ENCODE data around the gene TPGS1.
A peak's percentile ranks its signal among the peaks of the same experiment; 100 is the strongest.
"Not testable (repeated sequence)": the region's sequence is repeated elsewhere in the genome, so short reads cannot be mapped to it uniquely, and the experiment has no call there.

TPGS1 gene

DNA sequence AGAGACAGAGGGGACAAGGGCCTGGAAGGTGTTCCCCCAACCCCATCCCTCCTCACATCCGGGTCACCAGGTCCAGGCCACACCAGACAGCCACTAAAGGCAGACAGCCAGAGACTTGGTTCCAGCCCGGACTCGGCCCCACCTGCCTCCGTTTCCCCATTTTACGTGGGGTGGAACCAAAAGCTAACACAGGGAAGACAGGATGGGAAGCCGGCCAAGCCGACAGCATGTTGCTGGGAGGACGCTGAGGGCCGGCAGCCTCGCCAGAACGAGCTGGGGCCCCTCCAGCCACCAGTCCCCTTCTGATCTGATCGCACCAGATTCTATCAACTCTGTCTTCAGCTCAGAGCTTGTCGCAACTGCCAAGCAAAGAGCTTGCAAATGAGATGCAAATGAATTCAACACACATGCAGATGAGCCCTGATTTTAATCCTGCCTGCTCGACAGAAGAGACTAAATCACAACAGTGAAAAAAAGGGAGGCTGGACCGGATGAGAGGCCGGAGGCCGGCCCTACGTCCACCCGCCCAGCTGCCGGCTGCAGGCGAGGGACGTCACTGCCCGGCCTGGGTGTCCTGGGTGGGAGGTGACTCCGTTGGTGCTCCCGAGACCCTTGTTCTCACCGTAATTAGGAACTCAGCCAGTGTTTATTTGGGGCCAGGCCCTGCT, 28.9 kb upstream of the TPGS1 start:
- DNase-seq, result no peak

DNA sequence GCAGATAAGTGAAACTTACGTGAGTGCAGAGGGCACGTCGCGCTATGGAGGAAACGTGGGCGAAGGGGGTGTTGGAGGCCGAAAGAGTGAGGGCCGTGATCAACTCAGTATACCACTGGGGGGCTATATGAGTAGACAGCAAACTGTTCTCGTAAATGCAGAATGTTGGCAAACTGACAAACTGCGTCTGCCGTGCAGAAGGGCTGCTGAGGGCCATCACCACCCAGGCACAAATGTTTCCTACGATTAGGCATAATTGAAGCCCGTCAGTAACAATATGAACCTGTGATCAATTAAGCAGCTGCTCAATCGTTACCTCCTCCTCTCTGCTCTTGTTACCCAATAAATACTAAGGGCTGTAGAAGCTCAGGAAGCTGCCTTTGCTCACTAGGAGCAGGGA, 28.3 kb upstream of the TPGS1 start:
- DNase-seq, result no peak

DNA sequence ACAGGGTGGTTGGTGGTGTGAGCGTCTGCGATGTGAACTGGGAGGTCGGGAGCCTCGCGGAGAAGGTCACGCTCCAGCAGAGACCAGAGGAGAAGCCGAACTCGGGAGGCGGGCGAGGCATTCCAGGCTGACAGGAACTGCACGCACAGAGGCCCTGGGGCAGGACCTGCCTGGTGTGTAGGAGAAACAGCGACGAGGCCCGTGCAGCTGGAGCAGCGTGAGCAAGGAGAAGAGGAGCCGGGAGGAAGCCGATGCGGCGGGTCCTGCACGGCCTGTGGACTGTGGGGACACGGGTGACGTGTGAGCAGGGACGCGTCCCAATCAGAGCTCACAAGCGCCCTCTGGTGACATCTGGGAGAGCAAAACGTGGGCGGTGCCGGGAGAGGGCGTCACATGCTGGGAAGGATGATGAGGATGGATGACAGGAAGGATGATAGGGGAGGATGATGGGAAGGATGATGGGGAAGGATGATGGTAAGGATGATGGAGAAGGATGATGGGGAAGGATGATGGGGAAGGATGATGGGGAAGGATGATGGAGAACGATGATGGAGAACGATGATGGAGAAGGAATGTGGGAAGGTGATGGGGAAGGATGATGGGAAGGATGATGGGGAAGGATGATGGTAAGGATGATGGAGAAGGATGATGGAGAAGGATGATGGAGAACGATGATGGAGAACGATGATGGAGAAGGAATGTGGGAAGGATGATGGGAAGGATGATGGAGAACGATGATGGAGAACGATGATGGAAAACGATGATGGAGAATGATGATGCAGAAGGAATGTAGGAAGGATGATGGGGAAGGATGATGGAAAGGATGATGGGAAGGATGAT, 27.1 kb upstream of the TPGS1 start:
- no peak for DNase-seq

- DNase-seq, result not testable (repeated sequence)
Measured at GRCh38 chr19:481100-481499, 26.2 kb upstream of the TPGS1 start.

DNA sequence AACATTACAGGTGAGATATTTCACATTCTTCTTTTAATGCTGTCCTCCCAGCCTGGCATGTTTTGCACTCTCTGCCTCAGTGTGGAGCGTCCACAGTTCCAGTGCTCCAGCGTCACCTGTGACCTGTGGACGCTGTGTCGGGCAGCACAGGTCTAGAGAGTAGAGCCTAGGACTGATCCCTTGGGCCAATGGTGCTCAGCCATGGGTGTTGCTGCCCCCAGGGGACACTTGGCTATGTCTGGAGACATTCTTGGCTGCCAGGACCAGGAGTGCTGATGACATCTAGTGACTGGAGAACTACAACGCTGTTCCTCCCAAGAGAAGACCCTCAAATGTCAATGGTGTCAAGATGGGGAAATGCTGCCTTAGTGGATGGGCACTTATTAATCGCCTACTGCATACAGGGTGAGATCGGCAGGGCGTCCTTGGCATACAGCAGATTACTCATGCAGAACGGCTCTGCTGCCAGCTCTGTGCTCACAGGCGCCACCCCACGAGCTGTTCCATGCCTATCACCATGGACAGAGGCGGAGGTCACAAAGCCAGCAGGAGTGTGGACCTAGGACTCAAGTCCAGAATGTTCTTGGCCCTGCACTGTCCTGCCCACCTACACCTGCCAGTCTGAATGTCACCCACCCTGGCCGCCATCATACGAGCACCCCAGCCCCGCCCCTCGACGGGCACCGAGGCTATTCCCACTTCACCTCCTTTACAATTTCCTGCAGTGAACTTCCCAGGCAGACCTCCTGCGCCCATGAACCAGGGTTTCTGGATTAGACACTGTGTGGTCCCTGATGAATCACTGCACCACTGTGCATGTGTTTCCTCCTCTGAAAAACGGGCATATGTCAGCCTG, 24.9 kb upstream of the TPGS1 start:
- no peak for DNase-seq

- no peak for DNase-seq
Measured at GRCh38 chr19:483332-484072, 23.8 kb upstream of the TPGS1 start.

DNA sequence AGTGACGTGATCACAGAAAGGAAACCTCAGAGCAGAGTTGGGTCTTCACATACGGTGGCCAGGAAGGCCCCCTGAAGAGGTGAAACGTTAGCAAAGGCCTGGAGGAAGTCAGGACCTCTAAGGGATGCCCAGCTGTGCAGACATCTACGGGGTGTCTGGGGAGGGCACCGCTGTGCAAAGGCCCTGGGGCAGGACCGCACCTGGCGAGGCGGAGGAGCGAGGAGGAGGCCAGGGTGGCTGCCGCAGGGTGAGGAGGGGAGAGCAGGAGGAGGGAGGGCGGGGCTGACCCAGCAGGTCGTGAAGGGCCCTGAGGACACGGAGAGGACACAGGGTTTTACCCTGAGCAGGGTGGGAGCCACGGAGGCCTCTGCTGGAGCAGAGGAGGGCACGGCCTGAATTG, 22.8 kb upstream of the TPGS1 start:
- no peak for DNase-seq

DNA sequence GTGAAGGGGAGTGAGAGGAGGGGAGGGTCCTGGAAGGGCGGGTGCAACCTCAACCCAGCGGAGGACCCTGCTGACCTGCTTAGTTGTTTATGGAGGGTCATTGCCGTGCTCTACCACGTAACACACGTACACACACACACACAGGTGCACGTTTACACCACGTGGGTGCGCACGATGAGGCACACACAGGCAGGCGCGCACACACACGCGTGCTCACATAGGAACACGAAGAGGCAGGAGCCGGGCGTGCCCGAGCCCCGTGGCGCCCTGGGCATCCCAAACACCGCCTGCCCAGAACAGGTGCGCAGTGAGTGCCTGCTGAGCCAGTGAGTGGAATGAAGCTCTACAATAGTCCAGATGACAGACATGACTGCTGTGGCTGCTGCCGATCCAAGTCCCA, 22.2 kb upstream of the TPGS1 start:
- peak; percentile 59 for DNase-seq

DNA sequence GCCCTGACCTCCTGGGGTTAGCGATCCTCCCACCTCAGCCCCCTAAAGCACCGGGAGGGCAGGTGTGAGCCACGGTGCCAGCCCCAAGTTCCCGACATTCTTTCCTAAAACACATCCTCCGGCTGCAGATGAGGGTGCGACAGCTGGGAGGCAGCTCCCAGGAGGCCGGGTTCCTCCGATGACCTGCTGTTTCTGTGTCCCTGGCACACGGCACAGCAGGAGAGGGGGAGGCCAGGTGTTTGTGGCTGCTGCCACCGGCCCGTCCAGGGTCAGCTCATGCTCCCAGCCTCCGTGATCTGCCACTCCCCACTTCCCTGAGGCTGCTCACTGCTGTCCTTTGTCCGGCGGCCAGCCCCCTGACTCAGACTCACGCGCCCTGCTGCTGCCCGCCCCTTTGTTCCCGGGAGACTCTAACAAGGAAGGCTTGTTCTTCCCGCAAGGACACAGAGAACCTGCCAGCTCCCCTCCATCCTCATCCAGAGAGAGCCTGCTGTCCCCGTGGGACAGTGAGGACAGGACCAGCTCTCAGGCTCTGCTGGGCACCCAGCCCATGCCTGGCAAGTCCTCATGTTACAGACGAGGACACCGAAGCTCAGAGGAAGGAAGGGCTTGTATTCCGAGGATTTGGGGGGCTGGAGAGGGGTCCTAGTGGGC, 21.6 kb upstream of the TPGS1 start:
- peak; percentile 64 for DNase-seq

DNA sequence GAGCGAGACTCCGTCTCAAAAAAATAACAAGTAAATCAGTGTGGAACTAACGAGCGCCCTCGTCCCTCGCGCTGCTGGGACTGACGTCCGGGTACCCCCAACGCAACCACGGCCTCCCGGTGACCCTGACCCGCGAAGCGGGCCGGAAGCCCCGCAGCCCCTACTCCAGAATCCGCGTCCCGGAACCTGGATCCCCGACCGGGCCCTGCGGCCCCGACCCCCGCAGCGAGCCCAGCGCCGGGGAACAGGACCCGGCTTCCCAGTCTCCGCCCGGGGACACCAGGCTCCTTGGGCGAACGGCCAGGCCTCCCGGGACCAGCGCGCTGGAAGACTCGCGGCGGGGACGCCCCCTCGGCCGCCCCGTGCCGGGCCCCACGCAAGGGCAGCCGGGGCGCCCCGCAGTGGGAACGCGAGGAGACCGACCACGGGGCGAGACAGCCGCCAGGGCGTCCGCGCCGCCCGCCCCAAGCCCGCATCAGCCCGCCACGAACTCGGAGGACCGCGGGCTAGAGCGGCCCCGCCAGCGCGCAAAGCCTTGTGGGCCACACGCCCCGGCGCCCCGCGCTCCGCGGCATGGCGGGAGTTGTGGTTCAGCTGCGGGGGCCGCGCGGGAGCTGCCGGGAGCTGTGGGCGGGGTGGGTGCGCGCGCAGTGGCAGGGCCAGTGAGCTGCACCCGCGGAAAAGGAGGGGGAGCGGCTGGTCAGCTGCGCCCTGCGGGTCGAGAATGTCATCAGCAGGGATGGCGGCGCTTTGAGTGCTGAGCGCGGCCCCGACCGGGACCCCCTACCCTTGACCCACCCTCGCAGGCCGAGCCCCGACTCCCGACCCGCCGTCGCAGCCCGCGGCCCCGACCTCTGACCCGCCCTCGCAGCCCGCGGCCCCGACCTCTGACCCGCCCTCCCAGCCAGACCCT, 18.5 kb upstream of the TPGS1 start:
- peak; percentile 89 for DNase-seq

GRCh38 chr19:489418-490196, 17.7 kb upstream of the TPGS1 start:
- no peak for DNase-seq

DNA sequence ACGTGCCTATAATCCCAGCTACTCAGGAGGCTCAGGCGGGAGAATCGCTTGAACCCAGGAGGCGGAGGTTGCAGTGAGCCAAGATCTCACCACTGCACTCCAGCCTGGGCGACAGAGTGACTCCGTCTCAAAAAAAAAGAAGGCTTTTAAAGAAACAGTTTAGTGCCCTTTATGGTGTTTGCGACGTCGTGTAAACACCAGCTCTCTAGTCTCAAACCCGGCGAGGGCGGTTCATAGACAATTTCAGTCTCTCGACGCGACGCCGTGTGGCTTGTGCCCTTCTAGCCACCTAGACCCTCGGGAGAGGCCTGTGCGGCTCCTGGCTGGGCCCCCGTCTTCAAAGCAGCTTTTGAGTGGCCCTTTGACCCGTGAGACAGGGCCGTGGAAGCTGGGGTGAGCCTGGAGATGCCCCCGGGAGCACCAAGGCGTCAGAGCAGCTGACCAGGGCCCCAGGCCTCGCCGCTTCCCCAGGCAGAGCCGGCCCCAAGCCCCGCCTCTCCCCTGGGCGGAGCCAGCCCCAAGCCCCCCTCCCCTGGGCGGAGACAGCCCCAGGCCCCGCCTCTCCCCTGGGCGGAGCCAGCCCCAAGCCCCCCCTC, 16.1 kb upstream of the TPGS1 start:
- DNase-seq, result no peak

- no peak for DNase-seq
Measured at GRCh38 chr19:492091-492531, 15.2 kb upstream of the TPGS1 start.

GRCh38 chr19:493391-494170, 13.7 kb upstream of the TPGS1 start:
- no peak for DNase-seq

DNA sequence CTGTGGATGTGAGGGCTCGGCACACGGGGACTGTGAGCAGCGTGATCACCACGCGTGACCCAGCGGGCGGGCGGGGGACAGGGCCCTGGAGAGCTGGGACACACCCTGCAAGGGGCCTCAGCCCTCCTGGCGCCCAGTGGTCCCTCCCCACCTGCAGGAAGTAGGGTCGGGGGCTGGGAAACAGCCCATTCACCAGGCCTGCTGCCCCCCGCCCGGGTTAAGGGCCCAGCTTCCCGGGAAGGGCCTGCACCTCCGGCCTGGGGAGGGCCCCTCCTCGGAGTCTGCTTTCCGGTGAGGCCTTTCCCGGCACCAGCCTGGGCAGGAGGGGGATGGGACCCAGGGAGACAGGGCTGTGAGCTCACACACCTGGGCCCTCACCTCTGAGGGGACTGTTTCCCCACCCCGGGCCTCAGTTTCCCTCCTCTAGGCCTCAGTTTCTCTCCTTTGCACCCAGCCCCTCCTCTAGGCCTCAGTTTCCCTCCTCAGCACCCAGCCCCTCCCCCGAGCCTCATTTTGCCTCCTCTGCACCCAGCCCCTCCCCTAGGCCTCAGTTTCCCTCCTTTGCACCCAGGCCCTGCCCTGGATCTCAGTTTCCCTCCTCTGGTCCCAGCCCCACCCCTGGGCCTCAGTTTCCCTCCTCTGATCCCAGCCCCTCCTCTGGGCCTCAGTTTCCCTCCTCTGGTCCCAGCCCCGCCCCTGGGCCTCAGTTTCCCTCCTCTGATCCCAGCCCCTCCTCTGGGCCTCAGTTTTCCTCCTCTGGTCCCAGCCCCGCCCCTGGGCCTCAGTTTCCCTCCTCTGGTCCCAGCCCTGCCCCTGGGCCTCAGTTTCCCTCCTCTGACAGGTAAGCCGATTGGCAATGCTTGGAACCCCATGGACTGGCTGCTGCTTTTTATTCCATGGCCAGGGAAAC, 12.9 kb upstream of the TPGS1 start:
- DNase-seq, result no peak

DNA sequence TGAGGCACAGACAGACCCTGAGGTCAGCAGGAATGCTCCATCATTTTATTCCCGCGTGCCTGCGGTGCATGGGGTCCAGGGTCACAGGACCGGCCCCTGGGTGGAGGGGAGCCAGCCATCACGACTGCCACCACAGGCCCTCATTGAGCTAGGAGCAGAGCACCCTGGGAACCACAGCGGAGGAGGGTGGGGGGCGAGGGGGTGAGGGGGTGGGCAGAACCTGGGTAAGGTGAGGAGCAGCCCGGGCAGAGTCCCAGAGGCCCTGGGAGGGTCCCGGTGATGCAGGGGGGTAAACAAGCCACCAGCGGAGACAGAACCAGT, 12.3 kb upstream of the TPGS1 start:
- DNase-seq, result no peak

DNA sequence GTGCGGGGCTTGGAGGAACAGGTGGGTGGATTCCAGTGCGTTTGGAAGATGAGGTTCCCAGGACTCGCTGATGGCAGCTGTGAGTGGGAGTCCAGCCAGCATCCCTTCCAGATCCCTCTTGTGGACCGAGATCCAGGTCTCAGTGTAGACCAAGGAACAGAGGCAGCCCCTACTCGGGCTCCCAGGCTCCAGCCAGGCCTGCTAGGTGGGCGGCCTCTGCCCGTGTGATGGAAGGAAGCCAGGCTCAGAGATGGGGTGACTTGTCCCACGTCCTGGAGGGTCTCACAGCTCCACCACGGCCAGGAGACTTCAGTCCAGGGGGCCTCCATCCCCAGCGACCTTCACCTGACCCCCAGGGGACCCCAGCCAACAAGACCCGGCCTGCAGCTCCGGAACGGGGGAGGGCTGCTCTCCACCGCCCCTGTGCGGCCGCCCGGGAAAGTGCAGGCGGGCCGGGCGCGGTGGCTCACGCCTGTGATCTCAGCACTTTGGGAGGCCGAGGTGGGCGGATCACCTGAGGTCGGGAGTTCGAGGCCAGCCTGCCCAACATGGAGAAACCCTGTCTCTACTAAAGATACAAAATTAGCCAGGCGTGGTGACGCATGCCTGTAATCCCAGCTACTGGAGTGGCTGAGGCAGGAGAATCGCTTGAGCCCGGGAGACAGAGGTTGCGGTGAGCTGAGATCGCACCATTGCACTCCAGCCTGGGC, 11.7 kb upstream of the TPGS1 start:
- DNase-seq, result no peak
